ENCODE results near the gene PRR33.

- TF ChIP-seq, protein P1, sequence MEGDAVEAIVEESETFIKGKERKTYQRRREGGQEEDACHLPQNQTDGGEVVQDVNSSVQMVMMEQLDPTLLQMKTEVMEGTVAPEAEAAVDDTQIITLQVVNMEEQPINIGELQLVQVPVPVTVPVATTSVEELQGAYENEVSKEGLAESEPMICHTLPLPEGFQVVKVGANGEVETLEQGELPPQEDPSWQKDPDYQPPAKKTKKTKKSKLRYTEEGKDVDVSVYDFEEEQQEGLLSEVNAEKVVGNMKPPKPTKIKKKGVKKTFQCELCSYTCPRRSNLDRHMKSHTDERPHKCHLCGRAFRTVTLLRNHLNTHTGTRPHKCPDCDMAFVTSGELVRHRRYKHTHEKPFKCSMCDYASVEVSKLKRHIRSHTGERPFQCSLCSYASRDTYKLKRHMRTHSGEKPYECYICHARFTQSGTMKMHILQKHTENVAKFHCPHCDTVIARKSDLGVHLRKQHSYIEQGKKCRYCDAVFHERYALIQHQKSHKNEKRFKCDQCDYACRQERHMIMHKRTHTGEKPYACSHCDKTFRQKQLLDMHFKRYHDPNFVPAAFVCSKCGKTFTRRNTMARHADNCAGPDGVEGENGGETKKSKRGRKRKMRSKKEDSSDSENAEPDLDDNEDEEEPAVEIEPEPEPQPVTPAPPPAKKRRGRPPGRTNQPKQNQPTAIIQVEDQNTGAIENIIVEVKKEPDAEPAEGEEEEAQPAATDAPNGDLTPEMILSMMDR (IDR thresholded peaks at IDR 0.05) = no peak
- TF ChIP-seq POLR2A (IDR thresholded peaks at IDR 0.05) = no peak
These were observed 33.1 kb downstream of the PRR33 start for GRCh38 chr11:1858576-1858975.
